ENCODE results near the gene TMEM144. TPM values are rescaled to one million over a fixed set of nuclear protein-coding genes. Genes with fewer than 3 reads are reported as not detected.

Gene TMEM144
- polyA plus RNA-seq, 1 donor = 93.1 TPM

DNA sequence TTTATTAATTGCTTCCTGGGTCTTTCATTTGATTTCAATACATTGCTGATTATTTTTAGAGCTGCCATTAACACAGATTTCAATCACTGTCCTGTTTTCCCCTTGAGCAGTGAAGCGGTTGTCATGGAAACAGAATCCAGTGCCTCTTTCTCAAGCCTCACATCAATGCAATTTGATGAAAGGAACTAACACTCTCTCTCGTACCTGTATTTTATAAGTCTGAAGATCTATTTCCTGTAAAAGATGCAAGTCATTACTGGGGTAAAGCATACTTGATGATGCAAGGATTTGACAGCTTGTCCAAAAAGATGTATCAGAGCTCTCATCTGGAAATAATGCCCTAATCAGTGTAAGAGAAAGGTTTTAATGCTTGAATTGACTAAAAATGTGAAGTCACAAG is 19.6 kb upstream of the TMEM144 start:
- no peak overlapping the region for H3K27ac ChIP-seq (ENCODE audit: low read length)
- no peaks in the 10 kb centered on the region for H3K9me3 ChIP-seq (ENCODE audit: control insufficient read depth, low read depth, low read length)
- no peaks in the 10 kb centered on the region for H3K4me1 ChIP-seq (ENCODE audit: control insufficient read depth, insufficient read depth, low read length)
- peaks cover 2% of the 10 kb centered on the region for H3K36me3 ChIP-seq (ENCODE audit: control insufficient read depth, insufficient read depth, low read length)
- 100% methylated on average over 1 of the region's 2 CpGs for WGBS (ENCODE audit: insufficient coverage, low lambda C conversion rate)
- no peaks in the 10 kb centered on the region for H3K27me3 ChIP-seq (ENCODE audit: control insufficient read depth, insufficient read depth, low read length)
- H3K4me3 ChIP-seq (ENCODE audit: low read length) = no peak overlapping the region
- DNase-seq = no peak

DNA sequence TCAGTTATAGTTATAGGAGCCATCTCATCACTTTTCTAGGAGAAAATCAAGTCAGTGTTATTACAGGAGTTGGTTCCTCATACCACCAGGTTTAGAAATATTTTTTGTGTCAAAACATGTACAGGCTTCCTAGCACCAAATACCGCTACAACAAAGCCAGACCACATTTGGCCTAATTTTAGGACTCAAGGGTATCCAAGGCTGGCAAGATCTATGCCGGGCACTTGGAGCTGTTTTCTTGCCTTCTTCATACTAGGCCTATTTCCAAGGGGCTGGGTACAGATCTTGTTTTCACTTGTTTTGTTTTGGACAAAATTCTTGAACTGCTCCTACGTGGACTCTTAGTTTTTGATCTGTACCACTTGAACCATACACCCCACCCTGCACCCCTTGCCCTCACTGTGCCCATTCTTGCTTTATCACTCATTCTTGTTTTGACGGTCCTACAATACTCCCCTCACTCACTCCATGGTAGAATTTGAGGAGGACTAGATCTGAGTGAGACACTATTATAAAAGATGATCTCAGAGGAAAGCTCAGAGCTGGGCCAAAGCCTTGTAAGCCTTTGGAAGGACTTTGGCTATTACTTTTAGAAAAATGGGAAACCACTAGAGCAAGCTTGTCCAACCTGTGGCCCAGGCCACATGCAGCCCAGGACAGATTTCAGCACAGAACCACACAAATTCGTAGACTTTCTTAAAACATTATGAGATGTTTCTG is 17.7 kb upstream of the TMEM144 start:
- Histone ChIP-seq H3K9me3 (ENCODE audit: control insufficient read depth, low read depth, low read length) (no peaks in the 10 kb centered on the region), H3K4me3 (ENCODE audit: low read length) (no peak overlapping the region)

DNA sequence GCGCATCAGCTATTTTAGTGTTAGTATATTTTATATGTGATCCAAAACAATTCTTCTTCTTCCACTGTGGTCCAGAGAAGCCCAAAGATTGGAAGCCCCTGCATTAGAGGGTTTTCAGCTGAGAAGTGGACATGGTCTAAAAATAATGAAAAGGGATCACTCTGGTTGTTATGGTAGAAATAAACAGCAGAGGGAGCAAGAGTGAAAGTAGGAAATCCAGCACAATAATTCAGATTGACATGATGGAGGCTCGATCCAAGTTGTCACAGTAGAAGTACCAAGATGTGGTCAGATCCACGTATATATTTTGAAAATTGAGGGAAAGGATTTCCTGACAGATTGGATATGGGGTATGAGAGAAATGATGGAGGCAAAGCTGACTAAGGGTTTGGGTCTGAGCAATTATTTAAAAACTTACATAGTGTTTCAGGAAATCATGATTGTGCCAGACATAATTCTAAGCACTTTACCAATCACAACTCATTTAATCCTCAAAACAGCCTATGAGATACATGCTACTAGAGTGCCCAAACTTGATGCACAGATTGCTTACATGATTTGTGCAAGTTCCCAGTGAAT is 17.0 kb upstream of the TMEM144 start:
- DNase-seq = peak in 1 of 2 donors; percentile 40
- no peaks in the 10 kb centered on the region for H3K4me1 ChIP-seq (ENCODE audit: control insufficient read depth, insufficient read depth, low read length)
- no peaks in the 10 kb centered on the region for H3K27me3 ChIP-seq (ENCODE audit: control insufficient read depth, insufficient read depth, low read length)
- no peaks in the 10 kb centered on the region for H3K9me3 ChIP-seq (ENCODE audit: control insufficient read depth, low read depth, low read length)
- no peaks in the 10 kb centered on the region for H3K36me3 ChIP-seq (ENCODE audit: control insufficient read depth, insufficient read depth, low read length)
- no peak overlapping the region for H3K4me3 ChIP-seq (ENCODE audit: low read length)
- no peak overlapping the region for H3K27ac ChIP-seq (ENCODE audit: low read length)
- WGBS (ENCODE audit: insufficient coverage, low lambda C conversion rate) = 80% methylated on average over 1 of the region's 3 CpGs

More for the DNA sequence above, 17.7 kb upstream of the TMEM144 start:
- WGBS (ENCODE audit: insufficient coverage, low lambda C conversion rate) = 93% methylated on average over 2 of the region's 5 CpGs
- H3K36me3 ChIP-seq (ENCODE audit: control insufficient read depth, insufficient read depth, low read length) = no peaks in the 10 kb centered on the region
- DNase-seq = no peak
- no peaks in the 10 kb centered on the region for H3K27me3 ChIP-seq (ENCODE audit: control insufficient read depth, insufficient read depth, low read length)
- H3K4me1 ChIP-seq (ENCODE audit: control insufficient read depth, insufficient read depth, low read length) = no peaks in the 10 kb centered on the region
- no peak overlapping the region for H3K27ac ChIP-seq (ENCODE audit: low read length)

DNA sequence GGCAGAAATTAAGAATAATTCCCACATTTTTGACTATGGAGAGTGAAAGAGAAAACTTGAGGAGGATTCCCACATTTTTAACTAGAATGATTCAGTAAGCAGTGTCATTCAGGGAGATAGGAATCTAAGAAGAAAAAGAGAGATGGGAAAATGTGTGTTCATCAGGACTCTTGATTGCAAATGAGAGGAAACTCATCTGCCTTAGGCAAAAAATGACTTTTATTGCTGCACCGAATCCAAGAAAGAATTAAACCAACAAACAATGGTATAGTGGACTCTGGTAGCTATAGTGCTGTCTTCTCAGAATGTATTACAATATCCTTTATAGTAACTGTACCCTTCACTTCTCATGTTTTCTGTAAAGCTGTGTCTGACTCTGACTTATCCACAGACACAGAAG is 15.0 kb upstream of the TMEM144 start:
- Histone ChIP-seq H3K9me3 (ENCODE audit: control insufficient read depth, low read depth, low read length) (no peaks in the 10 kb centered on the region), H3K27ac (ENCODE audit: low read length) (no peak overlapping the region), H3K27me3 (ENCODE audit: control insufficient read depth, insufficient read depth, low read length) (no peaks in the 10 kb centered on the region), H3K36me3 (ENCODE audit: control insufficient read depth, insufficient read depth, low read length) (peaks cover 4% of the 10 kb centered on the region), H3K4me3 (ENCODE audit: low read length) (no peak overlapping the region), H3K4me1 (ENCODE audit: control insufficient read depth, insufficient read depth, low read length) (no peaks in the 10 kb centered on the region)
- no peak for DNase-seq
- whole genome bisulfite sequencing (ENCODE audit: insufficient coverage, low lambda C conversion rate) = no CpG with 5 or more reads among the region's 1 CpG

DNA sequence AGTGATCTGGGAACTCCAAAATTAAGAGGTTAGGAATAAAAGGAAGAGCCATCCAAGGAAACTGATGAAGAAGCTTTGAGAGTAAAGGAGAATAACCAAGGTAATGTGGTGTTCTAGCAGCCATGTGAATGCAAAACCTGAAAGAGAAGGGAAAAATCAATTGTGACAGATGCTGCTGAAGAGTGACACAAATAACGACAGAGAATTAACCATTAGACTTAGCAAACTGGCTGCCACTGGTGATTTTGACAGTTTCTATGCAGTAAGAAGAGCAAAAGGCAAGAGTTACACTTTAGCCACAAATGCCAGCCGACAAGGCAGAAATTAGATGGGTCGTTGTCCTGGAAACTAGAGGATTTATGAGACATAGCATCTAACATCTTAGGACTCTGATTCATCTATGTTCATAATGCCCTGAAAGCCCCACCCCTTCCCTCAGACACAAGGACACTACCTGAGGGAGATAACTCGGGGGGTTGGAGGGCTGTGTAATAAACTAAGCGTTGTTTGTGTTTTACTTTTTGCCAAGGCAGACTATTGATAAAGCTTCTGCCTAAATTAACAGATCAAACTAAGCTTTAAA is 13.0 kb upstream of the TMEM144 start:
- peaks cover 7% of the 10 kb centered on the region for H3K4me1 ChIP-seq (ENCODE audit: control insufficient read depth, insufficient read depth, low read length)
- H3K27me3 ChIP-seq (ENCODE audit: control insufficient read depth, insufficient read depth, low read length) = no peaks in the 10 kb centered on the region
- DNase-seq = no peak
- peaks cover 4% of the 10 kb centered on the region for H3K36me3 ChIP-seq (ENCODE audit: control insufficient read depth, insufficient read depth, low read length)
- H3K27ac ChIP-seq (ENCODE audit: low read length) = no peak overlapping the region
- no peak overlapping the region for H3K4me3 ChIP-seq (ENCODE audit: low read length)
- no peaks in the 10 kb centered on the region for H3K9me3 ChIP-seq (ENCODE audit: control insufficient read depth, low read depth, low read length)
- no CpG with 5 or more reads among the region's 5 CpGs for WGBS (ENCODE audit: insufficient coverage, low lambda C conversion rate)

DNA sequence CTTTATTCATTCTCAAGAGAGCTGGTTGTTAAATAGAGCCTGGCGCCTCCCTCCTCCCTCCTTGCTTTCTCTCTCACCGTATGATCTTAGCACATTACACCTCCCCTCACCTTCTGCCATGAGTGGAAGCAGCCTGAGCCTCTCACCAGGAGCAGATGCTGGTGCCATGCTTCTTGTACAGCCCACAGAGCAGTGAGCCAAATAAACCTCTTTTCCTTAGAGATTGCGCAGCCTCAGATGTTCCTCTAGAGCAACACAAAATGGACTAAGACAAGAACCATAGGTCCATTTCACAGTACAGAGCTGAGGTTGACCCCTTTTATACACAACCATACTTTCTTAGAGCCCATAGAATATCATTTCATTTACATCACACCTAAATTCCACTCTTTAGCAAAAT is 10.1 kb upstream of the TMEM144 start:
- H3K4me3 ChIP-seq (ENCODE audit: low read length) = no peak overlapping the region
- H3K27me3 ChIP-seq (ENCODE audit: control insufficient read depth, insufficient read depth, low read length) = no peaks in the 10 kb centered on the region
- no peak overlapping the region for H3K27ac ChIP-seq (ENCODE audit: low read length)
- H3K4me1 ChIP-seq (ENCODE audit: control insufficient read depth, insufficient read depth, low read length) = peaks cover 7% of the 10 kb centered on the region
- H3K36me3 ChIP-seq (ENCODE audit: control insufficient read depth, insufficient read depth, low read length) = peaks cover 4% of the 10 kb centered on the region
- no peak for DNase-seq
- 80% methylated on average over 2 of the region's 3 CpGs for WGBS (ENCODE audit: insufficient coverage, low lambda C conversion rate)
- no peaks in the 10 kb centered on the region for H3K9me3 ChIP-seq (ENCODE audit: control insufficient read depth, low read depth, low read length)

DNA sequence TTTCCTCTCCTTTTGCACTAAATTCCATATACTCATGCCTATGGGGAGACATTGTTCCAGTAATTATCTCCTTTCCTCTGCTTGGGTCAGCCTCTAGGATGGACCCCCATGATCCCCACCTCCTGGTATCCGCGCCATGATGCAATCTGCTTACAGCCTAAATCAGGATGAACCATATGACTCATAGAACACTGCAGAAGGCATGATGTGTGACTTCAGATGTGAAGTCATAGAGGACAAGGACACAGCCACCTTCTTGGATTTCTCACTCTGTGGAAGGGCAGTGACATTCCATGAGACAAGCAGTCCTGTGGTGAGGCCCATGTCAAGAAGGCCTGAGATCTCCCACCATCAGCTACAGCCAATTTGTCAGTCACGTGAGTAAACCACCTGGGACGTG is 9.0 kb upstream of the TMEM144 start:
- H3K4me1 ChIP-seq (ENCODE audit: control insufficient read depth, insufficient read depth, low read length) = peaks cover 7% of the 10 kb centered on the region
- no CpG with 5 or more reads among the region's 4 CpGs for WGBS (ENCODE audit: insufficient coverage, low lambda C conversion rate)
- peaks cover 4% of the 10 kb centered on the region for H3K36me3 ChIP-seq (ENCODE audit: control insufficient read depth, insufficient read depth, low read length)
- no peak overlapping the region for H3K4me3 ChIP-seq (ENCODE audit: low read length)
- H3K27me3 ChIP-seq (ENCODE audit: control insufficient read depth, insufficient read depth, low read length) = no peaks in the 10 kb centered on the region
- no peak overlapping the region for H3K27ac ChIP-seq (ENCODE audit: low read length)
- no peaks in the 10 kb centered on the region for H3K9me3 ChIP-seq (ENCODE audit: control insufficient read depth, low read depth, low read length)
- no peak for DNase-seq

DNA sequence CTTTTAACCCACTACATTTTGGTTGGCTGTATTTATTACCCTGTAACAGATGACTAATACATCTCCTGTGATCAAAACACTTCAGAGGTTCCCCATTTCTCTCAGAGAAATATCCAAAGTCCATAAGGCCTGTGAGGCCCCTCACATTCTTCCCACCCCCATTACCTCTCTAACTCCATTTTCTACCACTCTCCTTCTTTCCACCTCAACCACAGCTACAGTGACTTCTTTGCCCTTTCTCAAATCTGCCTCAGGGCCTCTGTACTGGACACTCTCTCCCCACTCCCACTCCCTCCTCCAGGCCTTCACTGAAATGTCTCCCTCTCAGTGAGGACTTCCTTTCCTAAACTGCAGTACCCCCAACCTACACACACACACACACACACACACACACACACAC is 8.4 kb upstream of the TMEM144 start:
- peaks cover 4% of the 10 kb centered on the region for H3K36me3 ChIP-seq (ENCODE audit: control insufficient read depth, insufficient read depth, low read length)
- H3K27me3 ChIP-seq (ENCODE audit: control insufficient read depth, insufficient read depth, low read length) = no peaks in the 10 kb centered on the region
- H3K27ac ChIP-seq (ENCODE audit: low read length) = no peak overlapping the region

DNA sequence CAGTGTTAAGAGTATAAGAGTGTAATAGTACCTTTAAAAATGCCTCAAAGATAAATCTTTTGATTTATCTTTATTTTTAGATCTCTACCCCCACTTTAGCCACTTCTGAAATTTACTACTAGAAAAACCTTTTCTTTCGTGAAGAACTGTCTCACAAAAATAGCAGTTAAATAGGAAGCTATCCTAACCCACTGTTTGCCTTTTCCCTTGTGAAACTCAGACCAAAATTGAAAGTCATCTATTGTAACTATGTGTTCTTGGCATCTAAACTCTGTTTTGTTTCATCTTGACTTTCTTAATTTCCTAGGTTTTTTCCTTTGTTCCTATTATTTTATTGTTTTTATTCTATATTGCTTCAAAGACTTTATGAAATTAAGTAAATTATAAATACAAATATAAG is 7.8 kb upstream of the TMEM144 start:
- no peak overlapping the region for H3K27ac ChIP-seq (ENCODE audit: low read length)
- DNase-seq = no peak
- no peak overlapping the region for H3K4me3 ChIP-seq (ENCODE audit: low read length)
- H3K36me3 ChIP-seq (ENCODE audit: control insufficient read depth, insufficient read depth, low read length) = peaks cover 4% of the 10 kb centered on the region
- H3K27me3 ChIP-seq (ENCODE audit: control insufficient read depth, insufficient read depth, low read length) = no peaks in the 10 kb centered on the region
- H3K9me3 ChIP-seq (ENCODE audit: control insufficient read depth, low read depth, low read length) = no peaks in the 10 kb centered on the region
- H3K4me1 ChIP-seq (ENCODE audit: control insufficient read depth, insufficient read depth, low read length) = peaks cover 7% of the 10 kb centered on the region
- WGBS (ENCODE audit: insufficient coverage, low lambda C conversion rate) = 100% methylated on average over 1 of the region's 1 CpG

More for the DNA sequence above, 8.4 kb upstream of the TMEM144 start:
- Histone ChIP-seq H3K9me3 (ENCODE audit: control insufficient read depth, low read depth, low read length) (no peaks in the 10 kb centered on the region), H3K4me1 (ENCODE audit: control insufficient read depth, insufficient read depth, low read length) (peaks cover 7% of the 10 kb centered on the region), H3K4me3 (ENCODE audit: low read length) (no peak overlapping the region)
- peak in 1 of 2 donors; percentile 32 for DNase-seq

DNA sequence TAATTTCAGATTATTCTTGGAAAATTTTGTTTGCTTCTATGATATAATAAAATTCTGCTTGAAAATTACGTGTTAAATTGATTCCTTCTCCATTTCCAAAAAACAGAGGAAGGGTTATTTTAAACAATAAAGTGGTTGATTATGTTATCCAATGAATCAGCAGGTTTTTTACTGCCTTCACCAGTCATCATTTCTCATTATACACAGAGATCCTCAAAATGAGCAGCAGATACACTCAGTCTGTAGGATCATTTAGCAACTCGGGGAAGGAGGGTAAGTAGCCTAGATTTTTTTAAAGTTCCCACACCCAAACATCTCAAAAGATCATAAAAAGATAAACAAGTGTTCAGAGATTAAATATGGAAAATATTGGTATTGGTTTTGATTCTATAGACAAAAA is 6.8 kb upstream of the TMEM144 start:
- Histone ChIP-seq H3K36me3 (ENCODE audit: control insufficient read depth, insufficient read depth, low read length) (peaks cover 4% of the 10 kb centered on the region), H3K9me3 (ENCODE audit: control insufficient read depth, low read depth, low read length) (no peaks in the 10 kb centered on the region), H3K27me3 (ENCODE audit: control insufficient read depth, insufficient read depth, low read length) (no peaks in the 10 kb centered on the region), H3K27ac (ENCODE audit: low read length) (no peak overlapping the region), H3K4me1 (ENCODE audit: control insufficient read depth, insufficient read depth, low read length) (peaks cover 7% of the 10 kb centered on the region), H3K4me3 (ENCODE audit: low read length) (no peak overlapping the region)
- DNase-seq = no peak
- 100% methylated on average over 1 of the region's 2 CpGs for WGBS (ENCODE audit: insufficient coverage, low lambda C conversion rate)
